ENCODE data around the gene IFIT2. TPM values are rescaled to one million over a fixed set of nuclear protein-coding genes. Genes with fewer than 3 reads are reported as not detected.
"Not testable (repeated sequence)": the region's sequence is repeated elsewhere in the genome, so short reads cannot be mapped to it uniquely, and the experiment has no call there.

Gene IFIT2
- total and polyA plus RNA-seq, 4 donors = 4.8 to 5.5 (median 5.2) TPM

- TF ChIP-seq NR2F2 (IDR thresholded peaks at IDR 0.05) (no peak), FOXA1 (IDR thresholded peaks at IDR 0.05) (no peak), RXRA (IDR thresholded peaks at IDR 0.05) (no peak), HNF4A (conservative IDR thresholded peaks at IDR 0.05) (no peak), GABPA (IDR thresholded peaks at IDR 0.05 in 1 of 2, conservative IDR thresholded peaks at IDR 0.05 in 1 of 2) (no peak)
- TF ChIP-seq, protein P1, sequence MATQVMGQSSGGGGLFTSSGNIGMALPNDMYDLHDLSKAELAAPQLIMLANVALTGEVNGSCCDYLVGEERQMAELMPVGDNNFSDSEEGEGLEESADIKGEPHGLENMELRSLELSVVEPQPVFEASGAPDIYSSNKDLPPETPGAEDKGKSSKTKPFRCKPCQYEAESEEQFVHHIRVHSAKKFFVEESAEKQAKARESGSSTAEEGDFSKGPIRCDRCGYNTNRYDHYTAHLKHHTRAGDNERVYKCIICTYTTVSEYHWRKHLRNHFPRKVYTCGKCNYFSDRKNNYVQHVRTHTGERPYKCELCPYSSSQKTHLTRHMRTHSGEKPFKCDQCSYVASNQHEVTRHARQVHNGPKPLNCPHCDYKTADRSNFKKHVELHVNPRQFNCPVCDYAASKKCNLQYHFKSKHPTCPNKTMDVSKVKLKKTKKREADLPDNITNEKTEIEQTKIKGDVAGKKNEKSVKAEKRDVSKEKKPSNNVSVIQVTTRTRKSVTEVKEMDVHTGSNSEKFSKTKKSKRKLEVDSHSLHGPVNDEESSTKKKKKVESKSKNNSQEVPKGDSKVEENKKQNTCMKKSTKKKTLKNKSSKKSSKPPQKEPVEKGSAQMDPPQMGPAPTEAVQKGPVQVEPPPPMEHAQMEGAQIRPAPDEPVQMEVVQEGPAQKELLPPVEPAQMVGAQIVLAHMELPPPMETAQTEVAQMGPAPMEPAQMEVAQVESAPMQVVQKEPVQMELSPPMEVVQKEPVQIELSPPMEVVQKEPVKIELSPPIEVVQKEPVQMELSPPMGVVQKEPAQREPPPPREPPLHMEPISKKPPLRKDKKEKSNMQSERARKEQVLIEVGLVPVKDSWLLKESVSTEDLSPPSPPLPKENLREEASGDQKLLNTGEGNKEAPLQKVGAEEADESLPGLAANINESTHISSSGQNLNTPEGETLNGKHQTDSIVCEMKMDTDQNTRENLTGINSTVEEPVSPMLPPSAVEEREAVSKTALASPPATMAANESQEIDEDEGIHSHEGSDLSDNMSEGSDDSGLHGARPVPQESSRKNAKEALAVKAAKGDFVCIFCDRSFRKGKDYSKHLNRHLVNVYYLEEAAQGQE (IDR thresholded peaks at IDR 0.05) = no peak
- no peak for DNase-seq (ENCODE audit: low spot score)
These were observed 12.8 kb downstream of the IFIT2 start for GRCh38 chr10:89314676-89315075.

GRCh38 chr10:89318047-89318446 is 16.2 kb downstream of the IFIT2 start:
- H3K9ac ChIP-seq (ENCODE audit: low read depth in 1 of 2, low read length in 2 of 2); H3K4me1 ChIP-seq (ENCODE audit: control insufficient read depth in 4 of 4, insufficient read depth in 4 of 4, low read length in 3 of 4); H3K9me3 ChIP-seq (ENCODE audit: control insufficient read depth in 4 of 4, low read length in 3 of 4); DNase-seq (ENCODE audit: low spot score); H3K27ac ChIP-seq (ENCODE audit: low read depth in 1 of 2, low read length in 2 of 2); H3K36me3 ChIP-seq (ENCODE audit: control insufficient read depth in 4 of 4, insufficient read depth in 3 of 4, low read depth in 1 of 4, low read length in 3 of 4); H3K27me3 ChIP-seq (ENCODE audit: control insufficient read depth in 4 of 4, insufficient read depth in 4 of 4, low read length in 3 of 4); H3K4me3 ChIP-seq (ENCODE audit: low read depth in 1 of 3, low read length in 3 of 3): not testable (repeated sequence)
- 98% methylated on average over 4 of the region's 4 CpGs for WGBS

More at GRCh38 chr10:89314676-89315075, 12.8 kb downstream of the IFIT2 start:
- no peak overlapping the region for H3K4me3 ChIP-seq (ENCODE audit: low read depth in 1 of 3, low read length in 3 of 3)
- H3K27me3 ChIP-seq (ENCODE audit: control insufficient read depth in 4 of 4, insufficient read depth in 4 of 4, low read length in 3 of 4) = no peaks in the 10 kb centered on the region
- no peaks in the 10 kb centered on the region for H3K36me3 ChIP-seq (ENCODE audit: control insufficient read depth in 4 of 4, insufficient read depth in 3 of 4, low read depth in 1 of 4, low read length in 3 of 4)
- H3K9me3 ChIP-seq (ENCODE audit: control insufficient read depth in 4 of 4, low read length in 3 of 4) = no peaks in the 10 kb centered on the region
- H3K9ac ChIP-seq (ENCODE audit: low read depth in 1 of 2, low read length in 2 of 2) = no peak overlapping the region
- no peak overlapping the region for H3K27ac ChIP-seq (ENCODE audit: low read depth in 1 of 2, low read length in 2 of 2)
- no peaks in the 10 kb centered on the region for H3K4me1 ChIP-seq (ENCODE audit: control insufficient read depth in 4 of 4, insufficient read depth in 4 of 4, low read length in 3 of 4)

GRCh38 chr10:89325081-89325480 is 23.2 kb downstream of the IFIT2 start:
- not testable (repeated sequence) for H3K4me3 ChIP-seq (ENCODE audit: low read depth in 1 of 3, low read length in 3 of 3); H3K27me3 ChIP-seq (ENCODE audit: control insufficient read depth in 4 of 4, insufficient read depth in 4 of 4, low read length in 3 of 4); H3K9me3 ChIP-seq (ENCODE audit: control insufficient read depth in 4 of 4, low read length in 3 of 4); H3K9ac ChIP-seq (ENCODE audit: low read depth in 1 of 2, low read length in 2 of 2); H3K27ac ChIP-seq (ENCODE audit: low read depth in 1 of 2, low read length in 2 of 2); H3K36me3 ChIP-seq (ENCODE audit: control insufficient read depth in 4 of 4, insufficient read depth in 3 of 4, low read depth in 1 of 4, low read length in 3 of 4); DNase-seq (ENCODE audit: low spot score)
- H3K4me1 ChIP-seq (ENCODE audit: control insufficient read depth in 4 of 4, insufficient read depth in 4 of 4, low read length in 3 of 4) = peaks cover 0 to 28% (median 12%) of the 10 kb centered on the region in 4 donors

DNA sequence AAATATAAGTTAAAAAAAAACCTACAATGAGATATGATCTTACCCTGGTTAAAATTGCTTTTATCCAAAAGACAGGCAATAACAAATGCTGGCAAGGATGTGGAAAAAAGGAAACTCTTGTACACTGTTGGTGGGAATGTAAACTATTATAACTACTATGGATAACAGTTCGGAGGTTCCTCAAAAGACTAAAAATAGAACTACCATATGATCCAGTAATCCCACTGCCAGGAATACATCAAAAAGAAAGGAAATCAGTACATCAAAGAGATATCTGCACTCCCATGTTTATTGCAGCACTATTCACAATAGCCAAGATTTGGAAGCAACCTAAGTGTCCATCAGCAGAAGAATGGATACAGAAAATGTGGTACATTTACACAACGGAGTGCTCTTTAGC is 24.0 kb downstream of the IFIT2 start:
- WGBS = 81% methylated on average over 2 of the region's 2 CpGs
- not testable (repeated sequence) for H3K9ac ChIP-seq (ENCODE audit: low read depth in 1 of 2, low read length in 2 of 2); H3K27ac ChIP-seq (ENCODE audit: low read depth in 1 of 2, low read length in 2 of 2); H3K9me3 ChIP-seq (ENCODE audit: control insufficient read depth in 4 of 4, low read length in 3 of 4); H3K27me3 ChIP-seq (ENCODE audit: control insufficient read depth in 4 of 4, insufficient read depth in 4 of 4, low read length in 3 of 4); H3K36me3 ChIP-seq (ENCODE audit: control insufficient read depth in 4 of 4, insufficient read depth in 3 of 4, low read depth in 1 of 4, low read length in 3 of 4); H3K4me3 ChIP-seq (ENCODE audit: low read depth in 1 of 3, low read length in 3 of 3); DNase-seq (ENCODE audit: low spot score)
- H3K4me1 ChIP-seq (ENCODE audit: control insufficient read depth in 4 of 4, insufficient read depth in 4 of 4, low read length in 3 of 4) = peaks cover 0 to 34% (median 14%) of the 10 kb centered on the region in 4 donors

Measured in liver (tissue), 9 donors.